Dendritic cell treated with granulocyte-macrophage colony-stimulating factor and Interleukin-4, amounts not matched to agents 40 ng/mL and 50 ng/mL, for 4 days (primary cell): ENCODE data around the gene MIB1.
"Not testable (repeated sequence)": the region's sequence is repeated elsewhere in the genome, so short reads cannot be mapped to it uniquely, and the experiment has no call there.

Experiments
- H3K27ac Mint-ChIP-seq: one replicate; pipeline ENCODE4 v1.8.0; 2022; ENCODE audit warnings: mild to moderate bottlenecking, mixed read lengths
- H3K27me3 Mint-ChIP-seq: one replicate; pipeline ENCODE4 v1.8.0; 2022; ENCODE audit warnings: mild to moderate bottlenecking, mixed read lengths
- H3K36me3 Mint-ChIP-seq: one replicate; pipeline ENCODE4 v1.8.0; 2022; ENCODE audit warnings: low read depth, mixed read lengths
- H3K4me1 Mint-ChIP-seq: one replicate; pipeline ENCODE4 v1.8.0; 2022; ENCODE audit warnings: low read depth, mixed read lengths
- H3K4me3 Mint-ChIP-seq: one replicate; pipeline ENCODE4 v1.8.0; 2022; ENCODE audit warnings: mild to moderate bottlenecking, moderate library complexity, mixed read lengths
- H3K9me3 Mint-ChIP-seq: one replicate; pipeline ENCODE4 v1.8.0; 2022; ENCODE audit warnings: mixed read lengths
- intact Hi-C: fragments of 100-400 bp; cut with micrococcal nuclease; formaldehyde crosslinking; loops from one replicate; pipeline ENCODE4 v1.15.0; 2022

Gene MIB1

GRCh38 chr18:21740538-21741311, at the start of gene MIB1:
MIB1 (plus strand) TSS chr18:21740792; CDS start chr18:21741584, 792 bp downstream.
- peaks cover 25% of the 10 kb centered on the region for H3K4me1 Mint-ChIP-seq

GRCh38 chr18:21693322-21693721, 47.3 kb upstream of the MIB1 start:
- no peaks in the 10 kb centered on the region for H3K27me3 Mint-ChIP-seq
- H3K27ac Mint-ChIP-seq, result no peak overlapping the region
- peaks cover 14% of the 10 kb centered on the region for H3K4me1 Mint-ChIP-seq
- H3K4me3 Mint-ChIP-seq, result no peak overlapping the region
- peaks cover 92% of the 10 kb centered on the region for H3K36me3 Mint-ChIP-seq
- no peaks in the 10 kb centered on the region for H3K9me3 Mint-ChIP-seq
- intact Hi-C loops, result no loop called here

More at GRCh38 chr18:21740538-21741311, at the start of gene MIB1:
- Mint-ChIP-seq H3K27me3 (no peaks in the 10 kb centered on the region), H3K4me3 (peak within 1 kb of the TSS; percentile 91), H3K9me3 (peaks cover 11% of the 10 kb centered on the region), H3K27ac (peak within 1 kb of the TSS; percentile 94), H3K36me3 (peaks cover 10% of the 10 kb centered on the region)
- intact Hi-C loops, result loop anchor here (1.0 to 2.0 kb wide), 2 partner anchors 36 to 140 kb away; partner anchors contain the start of genes ABHD3 and ESCO1

- intact Hi-C loops, result no loop called here
Observed at GRCh38 chr18:21700528-21701075, 40.0 kb upstream of the MIB1 start.

GRCh38 chr18:21701621-21702020, 39.0 kb upstream of the MIB1 start:
- Mint-ChIP-seq H3K4me1 (peaks cover 35% of the 10 kb centered on the region), H3K27ac (no peak overlapping the region), H3K9me3 (no peaks in the 10 kb centered on the region), H3K4me3 (no peak overlapping the region), H3K36me3 (peaks cover 59% of the 10 kb centered on the region), H3K27me3 (no peaks in the 10 kb centered on the region)
- intact Hi-C loops, result no loop called here

More at GRCh38 chr18:21700528-21701075, 40.0 kb upstream of the MIB1 start:
- Mint-ChIP-seq H3K36me3 (peaks cover 66% of the 10 kb centered on the region), H3K4me1 (peaks cover 31% of the 10 kb centered on the region), H3K4me3 (no peak overlapping the region), H3K9me3 (no peaks in the 10 kb centered on the region), H3K27ac (no peak overlapping the region), H3K27me3 (no peaks in the 10 kb centered on the region)

- no peaks in the 10 kb centered on the region for H3K9me3 Mint-ChIP-seq
- H3K27ac Mint-ChIP-seq, result no peak overlapping the region
- peak overlapping the region; percentile 94 for H3K4me3 Mint-ChIP-seq
- H3K27me3 Mint-ChIP-seq, result no peaks in the 10 kb centered on the region
- peaks cover 35% of the 10 kb centered on the region for H3K4me1 Mint-ChIP-seq
- H3K36me3 Mint-ChIP-seq, result peaks cover 50% of the 10 kb centered on the region
- intact Hi-C loops, result no loop called here
Observed at GRCh38 chr18:21702602-21703001, 38.0 kb upstream of the MIB1 start.

- Mint-ChIP-seq H3K4me3 (peak overlapping the region; percentile 94), H3K27me3 (no peaks in the 10 kb centered on the region), H3K36me3 (peaks cover 43% of the 10 kb centered on the region), H3K4me1 (peaks cover 35% of the 10 kb centered on the region), H3K27ac (peak overlapping the region; percentile 92), H3K9me3 (no peaks in the 10 kb centered on the region)
- intact Hi-C loops, result no loop called here
Observed at GRCh38 chr18:21703241-21703820, 37.3 kb upstream of the MIB1 start.

GRCh38 chr18:21704603-21705364, 35.8 kb upstream of the MIB1 start, which contains the start of gene ABHD3:
ABHD3 (minus strand) TSS chr18:21704774; CDS start chr18:21704665, 109 bp downstream.
- peak within 1 kb of the TSS; percentile 92 for H3K27ac Mint-ChIP-seq
- H3K36me3 Mint-ChIP-seq, result peaks cover 28% of the 10 kb centered on the region
- no peaks in the 10 kb centered on the region for H3K27me3 Mint-ChIP-seq
- intact Hi-C loops, result loop anchor here (1.0 to 2.0 kb wide), 2 partner anchors 36 to 92 kb away; partner anchors contain the start of genes MIB1 and SNRPD1
- peaks cover 24% of the 10 kb centered on the region for H3K4me1 Mint-ChIP-seq
- H3K4me3 Mint-ChIP-seq, result peak within 1 kb of the TSS; percentile 94
- no peaks in the 10 kb centered on the region for H3K9me3 Mint-ChIP-seq

- Mint-ChIP-seq H3K27me3 (no peaks in the 10 kb centered on the region), H3K27ac (no peak overlapping the region), H3K4me3 (no peak overlapping the region), H3K9me3 (no peaks in the 10 kb centered on the region), H3K4me1 (peaks cover 14% of the 10 kb centered on the region), H3K36me3 (peaks cover 21% of the 10 kb centered on the region)
- intact Hi-C loops, result no loop called here
Observed at GRCh38 chr18:21706386-21706865, 34.2 kb upstream of the MIB1 start.

GRCh38 chr18:21707130-21707529, 33.5 kb upstream of the MIB1 start:
- H3K9me3 Mint-ChIP-seq, H3K4me3 Mint-ChIP-seq, intact Hi-C loops, H3K27ac Mint-ChIP-seq, H3K27me3 Mint-ChIP-seq: not testable (repeated sequence)
- peaks cover 14% of the 10 kb centered on the region for H3K36me3 Mint-ChIP-seq
- peaks cover 14% of the 10 kb centered on the region for H3K4me1 Mint-ChIP-seq

GRCh38 chr18:21714474-21714873, 26.1 kb upstream of the MIB1 start:
- no peaks in the 10 kb centered on the region for H3K4me1 Mint-ChIP-seq
- peaks cover 22% of the 10 kb centered on the region for H3K9me3 Mint-ChIP-seq
- peaks cover 4% of the 10 kb centered on the region for H3K27me3 Mint-ChIP-seq
- H3K36me3 Mint-ChIP-seq, result no peaks in the 10 kb centered on the region
- H3K27ac Mint-ChIP-seq, result no peak overlapping the region
- intact Hi-C loops, result no loop called here
- no peak overlapping the region for H3K4me3 Mint-ChIP-seq

GRCh38 chr18:21722687-21723086, 17.9 kb upstream of the MIB1 start:
- H3K9me3 Mint-ChIP-seq, result peaks cover 3% of the 10 kb centered on the region
- no peak overlapping the region for H3K4me3 Mint-ChIP-seq
- H3K4me1 Mint-ChIP-seq, result no peaks in the 10 kb centered on the region
- H3K27me3 Mint-ChIP-seq, result no peaks in the 10 kb centered on the region
- intact Hi-C loops, result no loop called here
- H3K27ac Mint-ChIP-seq, result no peak overlapping the region
- H3K36me3 Mint-ChIP-seq, result no peaks in the 10 kb centered on the region

GRCh38 chr18:21725201-21725600, 15.4 kb upstream of the MIB1 start:
- Mint-ChIP-seq H3K9me3 (no peaks in the 10 kb centered on the region), H3K27ac (no peak overlapping the region), H3K36me3 (no peaks in the 10 kb centered on the region), H3K4me3 (no peak overlapping the region), H3K27me3 (no peaks in the 10 kb centered on the region), H3K4me1 (no peaks in the 10 kb centered on the region)
- intact Hi-C loops, result no loop called here

GRCh38 chr18:21727702-21728101, 12.9 kb upstream of the MIB1 start:
- no peaks in the 10 kb centered on the region for H3K36me3 Mint-ChIP-seq
- intact Hi-C loops, result no loop called here
- no peaks in the 10 kb centered on the region for H3K9me3 Mint-ChIP-seq
- no peaks in the 10 kb centered on the region for H3K4me1 Mint-ChIP-seq
- H3K27me3 Mint-ChIP-seq, result no peaks in the 10 kb centered on the region
- no peak overlapping the region for H3K27ac Mint-ChIP-seq
- no peak overlapping the region for H3K4me3 Mint-ChIP-seq
